Jurkat, Clone E6-1 (cell line): ENCODE measurements around the gene FBXO38.
A peak's percentile ranks its signal among the peaks of the same experiment; 100 is the strongest.

Experiments used
- DNase-seq: peaks from one replicate; pipeline ENCODE4 v3.0.0-alpha.2; 2011; ENCODE audit warnings: low read depth, low spot score
- H3K4me3 ChIP-seq: 2 replicates; pipeline ENCODE4 v1.5.1; 2011; ENCODE audit warnings: mild to moderate bottlenecking, low read length, control low read depth, moderate library complexity

FBXO38 gene

DNA sequence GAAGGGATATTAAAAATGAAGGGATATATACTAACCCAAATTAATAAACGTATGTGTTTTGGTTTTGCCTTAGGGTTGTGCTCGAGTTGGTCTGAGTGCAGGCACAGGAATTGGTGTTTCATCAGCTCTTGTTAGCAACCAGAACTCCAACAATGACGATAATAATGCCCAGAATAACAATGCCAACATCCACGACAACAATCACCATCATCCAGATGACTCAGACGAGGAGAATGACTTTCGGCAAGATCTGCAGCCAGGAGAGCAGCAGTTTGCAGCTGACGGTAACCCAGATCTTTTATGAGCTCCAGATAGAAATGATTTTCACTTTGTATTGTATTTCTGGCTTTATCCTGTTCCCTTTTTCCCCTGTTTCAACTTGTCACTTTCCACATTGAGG, 33.2 kb downstream of the FBXO38 start:
- no peak for DNase-seq
- H3K4me3 ChIP-seq, result no peak overlapping the region

DNA sequence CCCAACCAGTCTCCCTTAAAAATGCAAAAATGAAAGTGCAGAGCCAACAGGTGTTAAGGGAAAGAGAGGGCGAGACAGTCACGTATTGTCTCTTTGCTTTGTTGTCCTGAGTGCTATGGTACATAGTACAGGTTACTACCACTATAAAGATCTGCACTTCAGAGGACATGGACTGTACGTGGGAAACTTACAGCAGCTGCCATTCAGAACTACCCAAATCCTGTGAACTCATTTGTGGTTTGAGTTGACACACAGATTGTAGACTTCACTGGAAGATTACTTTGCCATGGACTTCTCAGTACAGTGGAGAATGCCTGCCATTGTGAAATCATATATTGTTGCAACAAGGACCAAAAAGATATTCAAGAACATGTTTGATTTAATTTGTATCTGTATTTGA, 34.8 kb downstream of the FBXO38 start:
- DNase-seq, result no peak
- H3K4me3 ChIP-seq, result no peak overlapping the region

DNA sequence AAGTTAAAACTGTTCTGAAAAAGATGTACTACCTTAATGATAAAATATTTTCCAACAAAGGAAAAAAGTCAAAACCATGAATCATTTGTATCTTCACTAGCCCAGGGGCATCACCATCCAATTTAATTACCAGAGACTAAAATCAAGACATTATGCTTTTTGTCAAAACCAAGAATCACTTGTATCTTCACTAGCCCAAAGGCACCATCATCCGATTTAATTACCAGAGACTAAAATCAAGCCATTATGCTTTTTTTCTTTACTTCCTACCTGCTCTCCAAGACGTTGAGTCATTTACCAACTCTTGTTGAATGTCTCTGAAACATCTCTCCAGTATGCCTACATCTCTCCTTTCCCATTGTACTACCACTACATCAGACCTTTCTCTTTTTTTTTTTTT, 37.9 kb downstream of the FBXO38 start:
- no peak overlapping the region for H3K4me3 ChIP-seq
- no peak for DNase-seq

DNA sequence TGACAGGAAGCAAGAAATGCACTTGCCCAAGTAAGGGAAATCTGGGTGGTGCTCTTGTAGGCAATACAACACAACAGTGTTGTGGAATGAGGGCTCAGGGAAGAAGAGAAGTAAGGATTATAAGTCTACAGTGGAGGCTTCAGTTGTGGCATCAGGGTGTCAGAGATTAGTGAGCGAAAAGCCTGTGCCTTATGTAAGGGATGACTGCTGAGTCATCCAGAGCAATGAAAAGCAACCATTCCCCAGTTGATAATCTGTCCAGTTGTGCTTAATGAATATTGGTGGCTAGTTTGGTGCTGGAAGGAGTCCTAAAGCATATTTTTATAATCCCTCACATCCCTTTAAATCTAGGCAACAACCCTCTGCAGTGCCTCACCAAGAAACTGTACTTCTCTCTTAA, 42.0 kb downstream of the FBXO38 start:
- no peak overlapping the region for H3K4me3 ChIP-seq
- no peak for DNase-seq

DNA sequence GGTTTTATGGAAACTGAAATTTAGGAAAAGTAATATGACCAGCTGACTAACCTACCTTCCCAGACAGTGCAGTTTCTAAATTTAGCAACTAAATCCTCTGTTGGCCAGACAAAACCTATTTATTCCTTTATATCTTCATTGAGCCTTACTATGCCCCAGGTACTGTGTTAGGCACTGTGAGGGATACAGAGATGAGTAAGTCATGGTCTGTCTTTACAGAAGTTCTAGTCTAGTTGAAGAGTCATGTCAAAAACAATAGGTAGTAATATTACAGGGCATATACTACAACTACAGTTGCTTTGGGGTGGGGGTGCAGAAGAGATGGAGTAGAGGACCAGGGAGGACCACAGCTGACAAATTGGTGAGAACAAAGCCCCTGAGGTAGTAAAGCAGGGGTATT, 42.8 kb downstream of the FBXO38 start:
- DNase-seq, result no peak
- H3K4me3 ChIP-seq, result no peak overlapping the region

DNA sequence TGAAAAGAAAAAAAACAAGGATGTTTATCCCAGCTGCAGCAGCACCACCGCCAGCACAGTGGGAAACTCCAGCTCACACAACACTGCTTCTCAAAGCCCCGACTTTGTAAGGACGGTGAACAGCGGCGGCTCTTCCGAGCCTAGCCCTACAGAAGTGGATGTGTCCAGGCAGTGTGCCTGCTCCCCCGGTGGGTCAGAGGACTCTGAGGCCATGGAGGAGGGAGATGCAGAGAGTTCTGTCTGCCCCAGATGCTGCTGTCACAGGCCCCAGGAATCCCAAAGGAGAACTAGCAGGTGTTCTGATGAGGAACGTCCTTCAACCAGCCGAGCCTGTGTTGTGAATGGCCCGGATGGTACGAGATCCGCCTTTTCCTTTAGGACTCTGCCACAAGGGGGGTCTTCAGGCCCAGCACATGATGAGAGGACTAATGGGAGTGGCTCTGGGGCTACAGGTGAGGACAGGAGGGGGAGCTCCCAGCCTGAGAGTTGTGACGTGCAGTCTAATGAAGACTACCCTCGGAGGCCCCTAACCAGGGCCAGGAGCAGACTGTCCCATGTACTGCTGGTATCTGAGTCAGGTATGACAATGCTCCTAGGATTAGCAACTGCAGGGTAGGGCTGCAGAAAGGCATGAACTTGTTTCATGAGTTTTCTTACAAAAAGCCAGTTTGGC, 43.7 kb downstream of the FBXO38 start:
- no peak for DNase-seq
- H3K4me3 ChIP-seq, result no peak overlapping the region

DNA sequence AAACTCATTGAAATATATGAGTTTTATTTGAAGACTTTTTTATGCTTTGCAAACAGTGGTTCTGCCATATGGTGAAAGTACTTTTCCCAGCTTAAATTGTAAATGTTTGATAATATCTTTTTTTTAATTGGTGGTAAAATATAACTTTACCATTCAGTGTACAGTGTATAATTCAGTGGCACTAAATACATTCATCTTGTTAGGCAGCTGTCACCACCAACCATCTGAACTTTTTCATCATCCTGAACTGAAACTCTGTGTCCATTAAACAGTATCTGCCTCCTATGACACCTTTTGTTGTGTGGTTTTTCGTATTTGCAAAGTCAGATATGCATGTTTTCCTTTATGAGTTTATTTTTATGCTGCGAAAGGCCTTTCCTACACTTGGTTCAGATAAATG, 45.1 kb downstream of the FBXO38 start:
- DNase-seq, result no peak
- H3K4me3 ChIP-seq, result no peak overlapping the region

DNA sequence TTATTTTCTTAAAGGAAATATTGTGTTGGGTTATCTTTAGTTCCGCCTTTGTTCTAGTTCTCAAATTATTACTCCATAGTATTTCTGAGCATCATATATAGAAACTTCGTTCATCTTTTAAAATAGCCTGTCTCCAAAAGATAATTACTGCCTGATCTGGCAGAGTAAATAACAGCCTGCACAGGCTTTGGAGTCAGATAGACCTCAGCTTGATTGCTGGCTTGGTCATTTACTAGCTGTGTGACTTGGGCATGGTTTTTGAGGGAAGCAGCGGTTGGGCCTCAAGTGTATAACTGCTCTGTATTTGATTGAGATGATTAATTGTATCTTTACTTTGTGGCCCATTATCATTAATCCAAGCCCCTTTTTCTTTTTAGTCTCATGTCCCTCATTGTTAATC, 50.1 kb downstream of the FBXO38 start:
- H3K4me3 ChIP-seq, result no peak overlapping the region
- DNase-seq, result no peak

DNA sequence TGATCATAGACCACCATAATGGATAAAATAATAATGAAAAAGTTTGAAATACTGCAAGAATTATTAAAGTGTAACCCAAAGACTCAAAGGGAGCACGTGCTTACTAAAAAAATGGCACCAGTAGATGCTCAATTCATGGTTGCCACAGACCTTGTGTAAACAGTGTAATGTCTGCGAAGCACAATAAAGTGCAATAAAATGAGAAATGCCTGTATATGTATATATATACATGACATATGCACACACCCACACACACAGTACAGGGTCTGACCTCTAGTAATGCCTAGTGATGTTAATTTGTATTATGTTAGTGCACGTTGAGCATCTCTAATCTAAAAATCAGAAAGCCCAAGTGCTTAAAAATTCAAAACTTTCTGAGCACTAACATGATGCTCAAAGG, 52.3 kb downstream of the FBXO38 start:
- H3K4me3 ChIP-seq, result no peak overlapping the region
- no peak for DNase-seq

DNA sequence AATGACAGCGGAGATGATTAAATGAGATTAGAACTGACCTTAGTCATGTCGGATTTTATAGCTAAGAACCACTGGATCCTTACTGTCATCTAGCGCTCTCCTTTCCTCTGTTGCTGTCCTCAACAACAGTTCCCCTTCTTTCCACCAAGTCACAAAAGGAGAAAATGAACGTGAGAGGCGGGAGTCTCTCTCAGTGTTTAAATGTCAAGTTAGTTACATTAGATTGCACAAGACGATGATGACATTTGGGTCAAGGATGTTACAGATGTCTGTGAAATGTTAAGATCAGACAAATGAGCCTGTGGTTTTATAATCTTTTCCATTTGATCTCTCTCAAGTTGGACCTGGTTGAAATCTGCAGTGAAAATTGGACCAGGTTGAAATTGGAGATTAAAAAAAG, 53.5 kb downstream of the FBXO38 start:
- no peak for DNase-seq
- H3K4me3 ChIP-seq, result no peak overlapping the region

DNA sequence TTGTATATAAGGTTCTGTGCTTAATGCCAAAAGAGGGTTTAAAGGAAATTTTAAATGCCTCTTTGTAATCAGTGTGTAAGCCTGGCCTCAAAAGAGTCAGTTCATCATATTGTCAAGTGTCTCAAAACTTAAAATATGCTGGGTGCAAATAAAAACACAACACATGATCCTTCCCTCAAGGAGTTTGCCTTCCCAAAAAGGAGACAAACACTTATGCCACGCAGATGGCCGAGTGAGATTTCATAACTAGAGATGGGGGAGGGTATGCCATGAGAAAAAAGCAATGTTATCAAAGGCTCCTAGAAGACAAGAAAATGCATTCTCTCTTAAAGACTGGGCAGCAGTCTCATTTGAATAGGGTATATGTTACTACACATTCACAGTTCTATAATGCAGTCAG, 55.2 kb downstream of the FBXO38 start:
- no peak for DNase-seq

DNA sequence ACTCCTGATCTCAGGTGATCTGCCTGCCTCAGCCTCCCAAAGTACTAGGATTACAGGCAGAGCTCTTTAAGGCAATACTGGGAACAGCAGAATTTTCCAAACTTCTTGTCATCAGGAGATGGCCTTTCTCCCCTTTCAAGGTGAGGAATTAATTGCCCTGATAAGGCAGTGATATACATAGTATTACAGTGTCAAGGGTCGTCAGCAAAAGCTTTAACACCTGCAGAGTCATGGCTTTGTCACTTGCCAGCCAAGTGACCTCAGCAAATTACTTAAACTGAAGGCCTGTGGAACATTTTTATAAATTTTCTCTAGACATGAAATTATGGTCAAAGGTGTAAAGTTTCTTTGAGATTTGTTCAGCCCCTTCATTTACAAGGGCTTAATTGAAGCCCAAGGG, 59.5 kb downstream of the FBXO38 start:
- H3K4me3 ChIP-seq, result no peak overlapping the region
- DNase-seq, result no peak

More for the DNA sequence above, 55.2 kb downstream of the FBXO38 start:
- H3K4me3 ChIP-seq, result no peak overlapping the region

DNA sequence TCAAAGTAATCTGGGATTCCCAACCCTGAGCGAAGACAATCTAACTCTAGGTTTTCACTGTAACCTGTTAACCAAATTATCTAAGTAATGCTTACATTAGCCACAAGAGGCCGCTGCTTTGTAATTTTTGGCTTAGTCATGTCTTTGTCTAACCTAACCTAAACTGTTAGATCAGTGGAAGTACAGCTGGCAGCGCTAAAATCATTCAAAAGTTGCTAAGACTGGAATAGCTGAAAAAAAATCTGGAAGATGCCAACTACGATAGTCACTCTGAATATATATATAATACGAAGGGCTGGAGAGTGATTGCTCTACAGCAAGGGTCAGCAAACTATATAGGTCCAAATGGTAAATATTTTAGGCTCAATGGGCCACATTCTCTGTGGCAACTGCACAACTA, 60.2 kb downstream of the FBXO38 start:
- H3K4me3 ChIP-seq, result no peak overlapping the region
- DNase-seq, result peak; percentile 65

DNA sequence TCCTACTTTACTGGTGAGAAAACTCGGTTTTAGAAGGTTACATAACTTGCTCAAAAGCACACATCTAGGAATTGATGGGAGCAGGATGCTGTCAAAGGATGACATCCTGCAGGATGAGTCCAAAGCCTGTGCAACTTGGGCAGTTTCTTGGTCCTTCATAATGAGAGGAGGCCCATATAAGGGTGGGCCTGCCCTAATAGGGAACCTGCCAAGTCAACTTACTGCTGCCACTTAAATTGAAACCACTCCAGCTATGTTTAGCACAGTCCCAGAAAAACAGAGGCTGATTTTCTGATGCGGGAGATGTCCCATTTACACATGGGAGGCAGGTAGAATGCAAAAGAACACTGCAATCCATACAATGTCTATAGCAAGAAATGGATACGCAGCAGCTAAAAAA, 61.8 kb downstream of the FBXO38 start:
- no peak for DNase-seq
- no peak overlapping the region for H3K4me3 ChIP-seq

DNA sequence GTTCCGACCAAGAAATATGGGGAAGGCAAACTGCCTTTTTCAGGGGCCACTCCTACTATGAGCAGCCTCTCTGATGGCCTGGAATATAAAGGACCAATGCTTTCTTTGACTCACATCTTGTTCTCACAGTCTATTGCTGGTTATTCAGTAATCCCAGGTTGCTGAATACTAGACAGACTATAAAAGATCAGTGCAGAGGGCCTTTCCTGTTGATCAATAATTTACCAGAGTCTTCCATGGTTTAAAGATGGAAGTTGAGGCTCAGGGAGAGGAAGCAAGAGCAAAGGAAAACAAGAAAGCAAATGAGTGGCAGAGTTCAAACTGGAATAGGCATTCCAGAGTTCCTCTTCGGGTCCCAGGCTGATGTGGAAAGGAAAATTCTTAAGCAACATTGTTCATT, 62.9 kb downstream of the FBXO38 start:
- DNase-seq, result no peak
- H3K4me3 ChIP-seq, result no peak overlapping the region

DNA sequence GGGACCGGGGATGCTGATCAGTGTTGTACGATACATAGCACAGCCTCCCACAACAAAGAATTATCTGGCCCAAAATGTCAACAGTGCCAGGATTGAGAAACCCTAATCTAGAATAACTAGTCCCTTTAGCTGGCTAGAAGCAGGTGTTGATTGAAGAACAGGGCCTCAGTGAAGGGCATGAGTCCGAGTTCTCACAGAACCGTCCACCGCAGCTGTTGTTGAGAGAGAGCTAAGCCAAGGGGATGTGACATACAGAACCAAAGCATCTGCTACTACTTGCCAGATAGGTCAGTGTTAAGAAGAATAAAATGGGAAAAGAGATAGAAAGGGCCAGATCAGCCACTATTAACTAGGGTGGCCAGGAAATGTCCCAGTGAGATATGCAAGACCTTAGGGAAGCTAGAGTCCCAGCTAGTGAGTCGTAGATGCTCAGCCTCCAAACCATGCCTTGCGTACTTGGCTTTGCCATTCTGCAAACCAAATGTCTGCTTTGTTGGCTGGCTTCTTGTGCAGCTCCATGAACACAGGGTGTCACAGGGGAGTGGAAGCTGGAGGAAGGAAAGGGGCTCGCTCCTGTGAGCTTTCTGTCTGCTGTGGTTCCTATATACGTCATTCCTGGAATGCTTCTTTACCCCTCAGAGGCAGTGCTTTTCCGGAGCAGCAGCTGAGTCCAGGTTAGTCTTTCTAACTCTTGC, 68.9 kb downstream of the FBXO38 start:
- H3K4me3 ChIP-seq, result no peak overlapping the region
- DNase-seq, result no peak

DNA sequence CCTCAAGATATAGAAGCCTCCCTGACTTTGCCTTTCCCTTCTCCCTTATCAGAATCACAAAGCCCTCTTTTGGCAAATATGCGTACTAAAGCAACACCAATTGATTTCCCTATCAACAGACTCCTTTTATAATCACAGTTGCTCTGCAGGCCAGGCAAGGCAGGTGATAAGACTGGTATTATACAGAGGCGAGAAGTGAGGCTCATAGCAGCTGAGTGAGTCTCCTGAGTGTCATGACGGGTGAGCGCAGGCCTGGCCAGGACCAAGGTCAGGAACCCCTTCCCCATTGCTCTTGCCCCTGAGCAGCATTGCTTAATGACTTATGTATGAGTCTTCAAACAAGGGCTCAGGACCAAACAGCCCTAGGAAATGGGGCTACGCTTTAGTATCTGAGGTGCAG, 70.8 kb downstream of the FBXO38 start:
- DNase-seq, result no peak
- H3K4me3 ChIP-seq, result no peak overlapping the region

DNA sequence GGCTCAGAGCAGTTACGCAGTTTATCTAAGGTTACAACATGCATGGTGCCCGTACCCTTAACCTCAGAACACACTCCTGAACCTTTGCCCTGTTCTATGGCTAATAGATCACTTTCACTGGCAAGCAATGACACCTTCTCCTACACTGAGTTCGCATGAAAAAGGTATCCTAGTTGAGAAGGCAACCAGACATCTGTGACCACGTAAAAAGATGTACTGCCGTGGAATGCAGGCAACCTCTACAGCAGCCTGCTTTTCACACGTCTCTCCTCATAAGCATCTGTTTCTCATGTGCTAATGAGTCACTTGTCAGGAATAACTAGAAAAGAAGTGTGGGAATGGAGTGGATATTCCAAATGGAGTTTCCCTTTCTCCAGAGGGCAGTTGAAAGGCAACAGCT, 71.4 kb downstream of the FBXO38 start:
- no peak overlapping the region for H3K4me3 ChIP-seq
- no peak for DNase-seq

DNA sequence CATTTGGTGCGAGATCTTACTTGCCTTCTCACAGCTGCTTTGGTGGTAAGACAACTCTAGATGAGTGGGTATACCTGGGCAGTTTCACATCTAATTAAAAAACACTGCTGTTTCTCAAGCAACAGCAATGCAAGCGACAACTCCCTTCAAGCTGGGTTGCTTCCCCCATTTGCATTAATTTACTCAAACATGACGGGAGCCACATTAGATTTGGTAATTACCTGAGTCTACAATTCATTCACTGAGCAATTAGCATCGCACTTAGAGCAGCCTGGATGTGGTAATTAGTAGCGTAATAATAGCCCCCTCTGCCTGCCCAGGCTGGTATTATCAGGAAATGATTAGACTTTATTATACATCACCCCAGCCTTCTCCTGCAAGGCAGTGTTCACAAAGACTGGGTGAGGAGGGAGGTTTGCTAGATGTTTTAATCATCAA, 73.4 kb downstream of the FBXO38 start:
- DNase-seq, result no peak
- H3K4me3 ChIP-seq, result no peak overlapping the region

DNA sequence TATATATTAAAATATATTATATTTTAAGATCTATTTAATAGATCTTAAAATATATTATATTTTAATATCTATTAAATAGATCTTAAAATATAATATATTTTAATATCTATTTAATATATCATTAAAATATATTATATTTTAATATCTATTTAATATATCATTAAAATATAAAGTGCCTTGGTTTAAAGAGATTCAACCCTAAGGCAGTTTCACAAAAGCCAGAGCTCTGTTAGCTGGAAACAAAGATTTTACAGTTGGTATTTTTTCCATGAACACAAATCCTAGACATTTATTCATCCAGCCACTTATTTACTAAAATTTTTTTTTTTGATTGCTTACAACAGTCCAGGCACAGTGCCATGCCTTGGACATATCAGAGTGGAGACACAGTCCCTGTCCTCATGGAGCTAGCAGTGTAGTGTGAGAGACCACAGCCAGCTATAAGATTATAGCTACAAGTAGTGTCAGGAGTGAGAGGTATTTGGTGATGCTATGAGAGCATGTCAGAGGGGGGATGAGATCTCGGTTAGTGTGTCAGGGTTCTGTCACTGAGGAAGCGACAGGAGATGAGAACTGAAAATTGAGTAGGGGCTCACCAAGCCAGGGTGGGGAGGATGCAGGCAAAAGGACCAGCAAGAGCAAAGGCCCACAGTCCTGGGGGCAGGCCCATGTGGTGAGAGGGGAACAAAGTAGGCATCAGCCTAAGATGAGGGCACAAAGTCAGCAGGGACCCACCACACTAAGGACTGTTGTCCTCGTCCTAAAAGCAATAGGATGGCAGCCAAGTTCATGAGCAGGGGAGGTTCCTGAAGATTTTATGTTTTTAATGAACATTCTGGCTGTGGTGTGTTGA, 74.5 kb downstream of the FBXO38 start:
- no peak overlapping the region for H3K4me3 ChIP-seq
- no peak for DNase-seq
